Liver (tissue), 9 donors: ENCODE measurements around the gene TRAIP. TPM values are rescaled to one million over a fixed set of nuclear protein-coding genes. Genes with fewer than 3 reads are reported as not detected.

Experiments used
- DNase-seq: peaks from one replicate; pipeline ENCODE4 v3.0.0-alpha.2; 2017; ENCODE audit warnings: low spot score
- H3K27ac ChIP-seq, 2 donors: one replicate each; pipeline ENCODE4 v1.7.0; 2013; ENCODE audit warnings: inconsistent platforms in 2 of 2, low read length in 2 of 2, control low read depth in 1 of 2, low read depth in 1 of 2, mild to moderate bottlenecking in 1 of 2
- H3K27me3 ChIP-seq, 4 donors: one replicate each; pipeline versions ENCODE4 v1.6.1 to v1.7.0; 2013; ENCODE audit warnings: low read length in 3 of 4, inconsistent platforms in 1 of 4, mild to moderate bottlenecking in 1 of 4, moderate library complexity in 1 of 4; ENCODE audit not compliant: control insufficient read depth in 4 of 4, insufficient read depth in 4 of 4
- H3K36me3 ChIP-seq, 4 donors: one replicate each; pipeline versions ENCODE4 v1.6.1 to v1.7.0; 2013; ENCODE audit warnings: low read length in 3 of 4, mild to moderate bottlenecking in 3 of 4, low read depth in 1 of 4, moderate library complexity in 1 of 4; ENCODE audit not compliant: control insufficient read depth in 4 of 4, insufficient read depth in 3 of 4
- H3K4me1 ChIP-seq, 4 donors: one replicate each; pipeline versions ENCODE4 v1.6.1 to v1.7.0; 2013; ENCODE audit warnings: low read length in 3 of 4, mild to moderate bottlenecking in 3 of 4, moderate library complexity in 1 of 4; ENCODE audit not compliant: control insufficient read depth in 4 of 4, insufficient read depth in 4 of 4
- H3K4me3 ChIP-seq, 3 donors: one replicate each; pipeline versions ENCODE4 v1.6.1 to v1.7.0; 2013; ENCODE audit warnings: low read length in 3 of 3, control low read depth in 1 of 3, low read depth in 1 of 3, mild to moderate bottlenecking in 1 of 3
- H3K9ac ChIP-seq, 2 donors: one replicate each; pipeline ENCODE4 v1.7.0; 2013; ENCODE audit warnings: low read length in 2 of 2, mild to moderate bottlenecking in 2 of 2, moderate library complexity in 2 of 2, control low read depth in 1 of 2, low read depth in 1 of 2
- H3K9me3 ChIP-seq, 4 donors: one replicate each; pipeline versions ENCODE4 v1.6.1 to v1.7.0; 2013; ENCODE audit warnings: low read length in 3 of 4; ENCODE audit not compliant: control insufficient read depth in 4 of 4
- EGR1 ChIP-seq, 2 donors: IDR thresholded peaks; 2 replicates each; pipeline ENCODE4 v1.6.1; 2016 to 2018; ENCODE audit warnings: antibody characterized with exemption in 2 of 2, low read depth in 2 of 2
- FOXA1 ChIP-seq: IDR thresholded peaks from 2 replicates; pipeline ENCODE4 v1.6.1; 2016; ENCODE audit warnings: antibody characterized with exemption
- FOXA2 ChIP-seq: IDR thresholded peaks from 2 replicates; pipeline ENCODE4 v1.6.1; 2016; ENCODE audit warnings: antibody characterized with exemption
- GABPA ChIP-seq, 2 donors: IDR thresholded peaks in 1 of 2; conservative IDR thresholded peaks in 1 of 2; 2 replicates each; pipeline ENCODE4 v1.6.1; 2016; ENCODE audit warnings: antibody characterized with exemption in 2 of 2, mild to moderate bottlenecking in 1 of 2, moderate library complexity in 1 of 2
- HNF4G ChIP-seq: IDR thresholded peaks from 2 replicates; pipeline ENCODE4 v1.6.1; 2016; ENCODE audit warnings: antibody characterized with exemption
- JUND ChIP-seq, 2 donors: IDR thresholded peaks; 2 replicates each; pipeline ENCODE4 v1.6.1; 2016; ENCODE audit warnings: antibody characterized with exemption in 2 of 2
- NR2F2 ChIP-seq: IDR thresholded peaks from 2 replicates; pipeline ENCODE4 v1.6.1; 2016; ENCODE audit warnings: antibody characterized with exemption
- RAD21 ChIP-seq, 2 donors: IDR thresholded peaks; 2 replicates each; pipeline ENCODE4 v1.6.1; 2016; ENCODE audit warnings: antibody characterized with exemption in 2 of 2, mild to moderate bottlenecking in 2 of 2
- SP1 ChIP-seq: IDR thresholded peaks from 2 replicates; pipeline ENCODE4 v1.6.1; 2018; ENCODE audit warnings: antibody characterized with exemption, mild to moderate bottlenecking
- TAF1 ChIP-seq: conservative IDR thresholded peaks from 2 replicates; pipeline ENCODE4 v1.6.1; 2016; ENCODE audit warnings: antibody characterized with exemption, mild to moderate bottlenecking
- WGBS: extraction: QIAGEN DNeasy Blood & Tissue Kit; methylation state at CpG from one replicate; pipeline ENCODE4 v1.1.7; 2013; 5-methylcytosine and 5-hydroxymethylcytosine counted together
- polyA plus RNA-seq, 2 donors: library from polyadenylated mRNA; stranded (reverse) in 1 of 2; unstranded in 1 of 2; fragments of 200-250 nt in 1 of 2; fragments of >200 nt in 1 of 2; fragmentation: Nextera tagmentation in 1 of 2; extraction: Ambion mirVana in 1 of 2; gene quantifications; one replicate each; pipeline versions ENCODE4 v1.2.1 to v1.2.3, GENCODE V29; 2013 to 2015
- total RNA-seq, 2 donors: library from RNA; depleted of rRNA; stranded (reverse); fragments of >200 nt; gene quantifications; one replicate each; pipeline ENCODE4 v1.2.3, GENCODE V29; 2014
- TF ChIP-seq, protein P1 (sequence below): IDR thresholded peaks from 2 replicates; pipeline ENCODE4 v1.6.1; 2016; ENCODE audit warnings: antibody characterized with exemption
- TF ChIP-seq, protein P2 (sequence below): IDR thresholded peaks from 2 replicates; pipeline ENCODE4 v1.6.1; 2016; ENCODE audit warnings: antibody characterized with exemption, mild to moderate bottlenecking
- TF ChIP-seq, protein P3 (sequence below): IDR thresholded peaks from 2 replicates; pipeline ENCODE4 v1.6.1; 2016; ENCODE audit warnings: antibody characterized with exemption
- TF ChIP-seq, protein P4 (sequence below): fragments of 150-350 bp; IDR thresholded peaks from 2 replicates; pipeline ENCODE4 v1.5.1; 2017; ENCODE audit warnings: improper control_type of control experiment, low read depth, low read length; ENCODE audit not compliant: missing input control
- donor health status: healthy.
- donor health status: healthy.
- donor health status: healthy.
- donor health status: healthy.
- donor health status: healthy.

The TRAIP gene
- total and polyA plus RNA-seq, 4 donors: 0.42 to 7.9 (median 0.64) TPM

DNA sequence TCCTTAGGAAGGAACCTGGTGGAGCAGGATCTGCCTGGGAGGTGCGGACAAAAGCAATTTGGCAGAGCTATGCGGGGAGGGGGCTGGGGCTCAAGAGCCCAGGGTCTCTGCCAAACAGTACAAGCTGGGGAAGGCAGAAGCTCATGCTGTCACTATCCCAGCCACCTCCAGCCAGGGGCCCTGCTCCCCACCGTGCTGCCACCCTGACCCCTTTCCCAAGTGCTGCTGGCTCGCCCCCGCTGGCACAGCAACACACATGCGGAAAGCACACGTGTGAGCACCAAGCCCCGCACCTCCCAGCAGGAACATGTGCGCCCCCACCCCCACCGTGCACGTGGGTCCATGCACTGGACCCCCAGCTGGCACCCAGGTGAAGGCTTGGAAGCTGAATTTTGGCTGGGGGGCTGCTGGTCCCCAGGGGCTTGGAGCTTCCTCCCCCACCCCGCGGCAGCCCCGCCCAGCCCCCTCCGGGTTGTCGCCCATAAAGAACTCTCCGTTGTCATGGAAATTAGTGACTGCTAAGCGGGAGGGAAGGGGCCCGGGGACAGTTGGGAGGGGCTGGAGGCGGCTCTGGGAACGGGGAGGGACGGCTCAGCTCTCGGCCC is 12.6 kb upstream of the TRAIP start:
- Histone ChIP-seq H3K27ac (no peak overlapping the region), H3K36me3 (no peaks in the 10 kb centered on the region), H3K4me3 (peak overlapping the region in 1 of 3 donors; percentile 42), H3K27me3 (peaks cover 0 to 4% (median 2%) of the 10 kb centered on the region in 4 donors), H3K4me1 (peaks cover 3 to 8% (median 6%) of the 10 kb centered on the region in 4 donors), H3K9ac (no peak overlapping the region), H3K9me3 (no peaks in the 10 kb centered on the region)
- WGBS: 7% methylated on average over 23 of the region's 23 CpGs
- no peak for DNase-seq
- no peak for TF ChIP-seq HNF4G
- TF ChIP-seq, protein P1, sequence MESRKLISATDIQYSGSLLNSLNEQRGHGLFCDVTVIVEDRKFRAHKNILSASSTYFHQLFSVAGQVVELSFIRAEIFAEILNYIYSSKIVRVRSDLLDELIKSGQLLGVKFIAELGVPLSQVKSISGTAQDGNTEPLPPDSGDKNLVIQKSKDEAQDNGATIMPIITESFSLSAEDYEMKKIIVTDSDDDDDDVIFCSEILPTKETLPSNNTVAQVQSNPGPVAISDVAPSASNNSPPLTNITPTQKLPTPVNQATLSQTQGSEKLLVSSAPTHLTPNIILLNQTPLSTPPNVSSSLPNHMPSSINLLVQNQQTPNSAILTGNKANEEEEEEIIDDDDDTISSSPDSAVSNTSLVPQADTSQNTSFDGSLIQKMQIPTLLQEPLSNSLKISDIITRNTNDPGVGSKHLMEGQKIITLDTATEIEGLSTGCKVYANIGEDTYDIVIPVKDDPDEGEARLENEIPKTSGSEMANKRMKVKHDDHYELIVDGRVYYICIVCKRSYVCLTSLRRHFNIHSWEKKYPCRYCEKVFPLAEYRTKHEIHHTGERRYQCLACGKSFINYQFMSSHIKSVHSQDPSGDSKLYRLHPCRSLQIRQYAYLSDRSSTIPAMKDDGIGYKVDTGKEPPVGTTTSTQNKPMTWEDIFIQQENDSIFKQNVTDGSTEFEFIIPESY: no peak
- TF ChIP-seq RAD21 (IDR thresholded peaks at IDR 0.05): no peak
- no peak for TF ChIP-seq JUND (IDR thresholded peaks at IDR 0.05)
- TF ChIP-seq SP1: no peak

DNA sequence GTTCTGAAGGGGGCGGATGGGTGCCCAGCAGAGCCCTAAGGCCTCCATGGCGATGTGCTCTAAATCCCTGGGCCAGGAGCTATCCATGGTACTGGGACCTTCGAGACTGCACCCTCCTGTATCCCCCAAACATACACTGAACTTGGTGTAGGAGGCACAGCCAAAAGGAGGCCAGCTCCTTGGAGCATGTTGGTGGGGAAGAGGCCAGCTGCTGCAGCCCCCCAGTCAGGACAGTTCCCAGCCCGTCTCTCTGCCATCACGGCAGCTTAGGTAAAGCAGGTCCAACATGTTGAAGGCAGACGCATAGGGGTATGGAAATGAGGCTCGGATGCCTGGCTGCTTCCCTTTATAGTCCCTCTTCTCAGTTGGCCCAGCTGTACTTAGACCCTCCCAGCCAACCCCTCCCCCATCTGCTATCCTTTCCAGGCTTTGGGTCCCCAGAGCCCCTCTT is 11.5 kb upstream of the TRAIP start:
- no peaks in the 10 kb centered on the region for H3K9me3 ChIP-seq
- H3K4me1 ChIP-seq: peaks cover 3 to 8% (median 6%) of the 10 kb centered on the region in 4 donors
- no peaks in the 10 kb centered on the region for H3K36me3 ChIP-seq
- TF ChIP-seq FOXA2: no peak
- TF ChIP-seq, protein P2, sequence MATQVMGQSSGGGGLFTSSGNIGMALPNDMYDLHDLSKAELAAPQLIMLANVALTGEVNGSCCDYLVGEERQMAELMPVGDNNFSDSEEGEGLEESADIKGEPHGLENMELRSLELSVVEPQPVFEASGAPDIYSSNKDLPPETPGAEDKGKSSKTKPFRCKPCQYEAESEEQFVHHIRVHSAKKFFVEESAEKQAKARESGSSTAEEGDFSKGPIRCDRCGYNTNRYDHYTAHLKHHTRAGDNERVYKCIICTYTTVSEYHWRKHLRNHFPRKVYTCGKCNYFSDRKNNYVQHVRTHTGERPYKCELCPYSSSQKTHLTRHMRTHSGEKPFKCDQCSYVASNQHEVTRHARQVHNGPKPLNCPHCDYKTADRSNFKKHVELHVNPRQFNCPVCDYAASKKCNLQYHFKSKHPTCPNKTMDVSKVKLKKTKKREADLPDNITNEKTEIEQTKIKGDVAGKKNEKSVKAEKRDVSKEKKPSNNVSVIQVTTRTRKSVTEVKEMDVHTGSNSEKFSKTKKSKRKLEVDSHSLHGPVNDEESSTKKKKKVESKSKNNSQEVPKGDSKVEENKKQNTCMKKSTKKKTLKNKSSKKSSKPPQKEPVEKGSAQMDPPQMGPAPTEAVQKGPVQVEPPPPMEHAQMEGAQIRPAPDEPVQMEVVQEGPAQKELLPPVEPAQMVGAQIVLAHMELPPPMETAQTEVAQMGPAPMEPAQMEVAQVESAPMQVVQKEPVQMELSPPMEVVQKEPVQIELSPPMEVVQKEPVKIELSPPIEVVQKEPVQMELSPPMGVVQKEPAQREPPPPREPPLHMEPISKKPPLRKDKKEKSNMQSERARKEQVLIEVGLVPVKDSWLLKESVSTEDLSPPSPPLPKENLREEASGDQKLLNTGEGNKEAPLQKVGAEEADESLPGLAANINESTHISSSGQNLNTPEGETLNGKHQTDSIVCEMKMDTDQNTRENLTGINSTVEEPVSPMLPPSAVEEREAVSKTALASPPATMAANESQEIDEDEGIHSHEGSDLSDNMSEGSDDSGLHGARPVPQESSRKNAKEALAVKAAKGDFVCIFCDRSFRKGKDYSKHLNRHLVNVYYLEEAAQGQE: peak; percentile 97
- H3K4me3 ChIP-seq: no peak overlapping the region
- no peak overlapping the region for H3K27ac ChIP-seq
- WGBS: 25% methylated on average over 7 of the region's 7 CpGs
- no peak overlapping the region for H3K9ac ChIP-seq
- DNase-seq: no peak
- peaks cover 0 to 4% (median 2%) of the 10 kb centered on the region in 4 donors for H3K27me3 ChIP-seq

DNA sequence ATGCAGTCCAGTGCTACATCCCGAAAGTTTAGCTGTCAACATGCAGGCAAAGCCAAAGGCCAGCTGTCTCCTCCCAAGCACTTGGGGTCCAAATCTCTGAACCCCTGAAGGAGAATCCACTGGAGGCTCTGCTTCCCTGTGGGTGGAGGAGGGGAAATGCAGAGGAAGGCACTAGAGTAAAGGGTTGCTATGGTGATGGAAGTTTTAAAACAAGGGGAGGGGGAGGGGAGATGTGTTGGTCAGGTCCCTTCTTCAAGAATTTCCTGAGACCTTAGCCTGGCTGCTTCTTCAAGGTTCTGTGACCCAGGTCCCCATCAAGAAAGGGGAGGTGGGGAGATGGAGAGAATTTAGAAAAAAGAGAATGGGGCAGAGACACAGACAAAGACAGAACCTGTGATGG is 11.0 kb upstream of the TRAIP start:
- Histone ChIP-seq H3K4me1 (peaks cover 3 to 8% (median 6%) of the 10 kb centered on the region in 4 donors), H3K27me3 (peaks cover 0 to 4% (median 3%) of the 10 kb centered on the region in 4 donors), H3K9ac (no peak overlapping the region), H3K36me3 (no peaks in the 10 kb centered on the region), H3K4me3 (no peak overlapping the region), H3K27ac (no peak overlapping the region), H3K9me3 (no peaks in the 10 kb centered on the region)
- no peak for DNase-seq
- WGBS: 94% methylated on average over 1 of the region's 1 CpG
- TF ChIP-seq, protein P1: no peak
- TF ChIP-seq GABPA (IDR thresholded peaks at IDR 0.05 in 1 of 2, conservative IDR thresholded peaks at IDR 0.05 in 1 of 2): no peak
- TF ChIP-seq JUND (IDR thresholded peaks at IDR 0.05): no peak
- TF ChIP-seq RAD21 (IDR thresholded peaks at IDR 0.05): no peak
- TF ChIP-seq TAF1: no peak
- TF ChIP-seq, protein P3, sequence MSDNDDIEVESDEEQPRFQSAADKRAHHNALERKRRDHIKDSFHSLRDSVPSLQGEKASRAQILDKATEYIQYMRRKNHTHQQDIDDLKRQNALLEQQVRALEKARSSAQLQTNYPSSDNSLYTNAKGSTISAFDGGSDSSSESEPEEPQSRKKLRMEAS: no peak
- TF ChIP-seq EGR1 (IDR thresholded peaks at IDR 0.05; ENCODE audit: low read depth in 2 of 2): no peak
- TF ChIP-seq FOXA1: no peak
- TF ChIP-seq SP1: no peak
- no peak for TF ChIP-seq FOXA2
- no peak for TF ChIP-seq NR2F2
- TF ChIP-seq, protein P4, sequence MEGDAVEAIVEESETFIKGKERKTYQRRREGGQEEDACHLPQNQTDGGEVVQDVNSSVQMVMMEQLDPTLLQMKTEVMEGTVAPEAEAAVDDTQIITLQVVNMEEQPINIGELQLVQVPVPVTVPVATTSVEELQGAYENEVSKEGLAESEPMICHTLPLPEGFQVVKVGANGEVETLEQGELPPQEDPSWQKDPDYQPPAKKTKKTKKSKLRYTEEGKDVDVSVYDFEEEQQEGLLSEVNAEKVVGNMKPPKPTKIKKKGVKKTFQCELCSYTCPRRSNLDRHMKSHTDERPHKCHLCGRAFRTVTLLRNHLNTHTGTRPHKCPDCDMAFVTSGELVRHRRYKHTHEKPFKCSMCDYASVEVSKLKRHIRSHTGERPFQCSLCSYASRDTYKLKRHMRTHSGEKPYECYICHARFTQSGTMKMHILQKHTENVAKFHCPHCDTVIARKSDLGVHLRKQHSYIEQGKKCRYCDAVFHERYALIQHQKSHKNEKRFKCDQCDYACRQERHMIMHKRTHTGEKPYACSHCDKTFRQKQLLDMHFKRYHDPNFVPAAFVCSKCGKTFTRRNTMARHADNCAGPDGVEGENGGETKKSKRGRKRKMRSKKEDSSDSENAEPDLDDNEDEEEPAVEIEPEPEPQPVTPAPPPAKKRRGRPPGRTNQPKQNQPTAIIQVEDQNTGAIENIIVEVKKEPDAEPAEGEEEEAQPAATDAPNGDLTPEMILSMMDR: no peak
